ENCODE measurements around the gene EPHB1. TPM values are rescaled to one million over a fixed set of nuclear protein-coding genes. Genes with fewer than 3 reads are reported as not detected.

Gene EPHB1
- total RNA-seq, 1 donor = 0.36 TPM

- Histone ChIP-seq H3K4me3 (ENCODE audit: insufficient read depth, low read length) (no peak overlapping the region), H3K79me2 (ENCODE audit: insufficient read depth, low read length) (no peaks in the 10 kb centered on the region), H3K4me2 (ENCODE audit: insufficient read depth, low read length) (no peak overlapping the region), H3K27ac (ENCODE audit: low read depth, low read length) (no peak overlapping the region), H2AFZ (ENCODE audit: low read length) (no peak overlapping the region), H3K36me3 (ENCODE audit: insufficient read depth, low read length) (no peaks in the 10 kb centered on the region), H3K9me3 (ENCODE audit: low read depth, low read length) (no peaks in the 10 kb centered on the region), H3K27me3 (ENCODE audit: insufficient read depth, low read length) (no peaks in the 10 kb centered on the region), H4K20me1 (ENCODE audit: insufficient read depth, low read length) (no peaks in the 10 kb centered on the region), H3K4me1 (ENCODE audit: insufficient read depth, low read length) (no peaks in the 10 kb centered on the region)
- TF ChIP-seq, protein P1, sequence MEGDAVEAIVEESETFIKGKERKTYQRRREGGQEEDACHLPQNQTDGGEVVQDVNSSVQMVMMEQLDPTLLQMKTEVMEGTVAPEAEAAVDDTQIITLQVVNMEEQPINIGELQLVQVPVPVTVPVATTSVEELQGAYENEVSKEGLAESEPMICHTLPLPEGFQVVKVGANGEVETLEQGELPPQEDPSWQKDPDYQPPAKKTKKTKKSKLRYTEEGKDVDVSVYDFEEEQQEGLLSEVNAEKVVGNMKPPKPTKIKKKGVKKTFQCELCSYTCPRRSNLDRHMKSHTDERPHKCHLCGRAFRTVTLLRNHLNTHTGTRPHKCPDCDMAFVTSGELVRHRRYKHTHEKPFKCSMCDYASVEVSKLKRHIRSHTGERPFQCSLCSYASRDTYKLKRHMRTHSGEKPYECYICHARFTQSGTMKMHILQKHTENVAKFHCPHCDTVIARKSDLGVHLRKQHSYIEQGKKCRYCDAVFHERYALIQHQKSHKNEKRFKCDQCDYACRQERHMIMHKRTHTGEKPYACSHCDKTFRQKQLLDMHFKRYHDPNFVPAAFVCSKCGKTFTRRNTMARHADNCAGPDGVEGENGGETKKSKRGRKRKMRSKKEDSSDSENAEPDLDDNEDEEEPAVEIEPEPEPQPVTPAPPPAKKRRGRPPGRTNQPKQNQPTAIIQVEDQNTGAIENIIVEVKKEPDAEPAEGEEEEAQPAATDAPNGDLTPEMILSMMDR (IDR thresholded peaks at IDR 0.05; ENCODE audit: extremely low read depth, low read depth, low read length) = no peak
- DNase-seq (ENCODE audit: insufficient read length, low spot score, missing footprints) = no peak
Measured at GRCh38 chr3:135197856-135198255, 402.8 kb downstream of the EPHB1 start.

DNA sequence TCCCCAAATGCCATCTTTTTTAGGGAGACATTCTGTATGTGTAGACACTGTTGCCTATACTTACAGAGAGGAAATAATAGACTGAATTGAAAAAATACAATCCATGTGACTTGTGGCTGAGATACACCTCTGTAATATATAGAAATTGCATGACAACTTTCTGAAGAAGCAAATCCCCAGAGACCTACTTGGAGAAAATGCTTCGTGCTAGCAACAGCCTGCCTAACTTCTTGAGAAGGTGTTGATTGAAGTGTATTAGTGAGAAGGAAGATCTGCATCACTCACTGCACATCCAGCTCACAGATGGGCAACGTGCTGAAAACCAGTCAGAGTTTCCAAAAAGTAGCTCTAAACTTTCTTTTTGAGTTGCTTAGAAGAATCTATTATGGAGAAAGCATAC, 404.1 kb downstream of the EPHB1 start:
- H2AFZ ChIP-seq (ENCODE audit: low read length) = no peak overlapping the region
- no peaks in the 10 kb centered on the region for H3K4me1 ChIP-seq (ENCODE audit: insufficient read depth, low read length)
- H3K27me3 ChIP-seq (ENCODE audit: insufficient read depth, low read length) = no peaks in the 10 kb centered on the region
- H3K36me3 ChIP-seq (ENCODE audit: insufficient read depth, low read length) = no peaks in the 10 kb centered on the region
- H4K20me1 ChIP-seq (ENCODE audit: insufficient read depth, low read length) = no peaks in the 10 kb centered on the region
- H3K27ac ChIP-seq (ENCODE audit: low read depth, low read length) = no peak overlapping the region
- DNase-seq (ENCODE audit: insufficient read length, low spot score, missing footprints) = no peak
- no peak overlapping the region for H3K4me2 ChIP-seq (ENCODE audit: insufficient read depth, low read length)
- H3K4me3 ChIP-seq (ENCODE audit: insufficient read depth, low read length) = no peak overlapping the region
- TF ChIP-seq, protein P1 (IDR thresholded peaks at IDR 0.05; ENCODE audit: extremely low read depth, low read depth, low read length) = no peak
- H3K79me2 ChIP-seq (ENCODE audit: insufficient read depth, low read length) = no peaks in the 10 kb centered on the region
- H3K9me3 ChIP-seq (ENCODE audit: low read depth, low read length) = no peaks in the 10 kb centered on the region

GRCh38 chr3:135203026-135203425, 408.0 kb downstream of the EPHB1 start:
- Histone ChIP-seq H3K27ac (ENCODE audit: low read depth, low read length) (no peak overlapping the region), H3K27me3 (ENCODE audit: insufficient read depth, low read length) (no peaks in the 10 kb centered on the region), H3K36me3 (ENCODE audit: insufficient read depth, low read length) (no peaks in the 10 kb centered on the region), H4K20me1 (ENCODE audit: insufficient read depth, low read length) (no peaks in the 10 kb centered on the region), H3K79me2 (ENCODE audit: insufficient read depth, low read length) (no peaks in the 10 kb centered on the region), H3K4me1 (ENCODE audit: insufficient read depth, low read length) (no peaks in the 10 kb centered on the region), H3K4me3 (ENCODE audit: insufficient read depth, low read length) (no peak overlapping the region), H3K9me3 (ENCODE audit: low read depth, low read length) (no peaks in the 10 kb centered on the region), H3K4me2 (ENCODE audit: insufficient read depth, low read length) (no peak overlapping the region), H2AFZ (ENCODE audit: low read length) (no peak overlapping the region)
- no peak for DNase-seq (ENCODE audit: insufficient read length, low spot score, missing footprints)
- TF ChIP-seq, protein P1 (IDR thresholded peaks at IDR 0.05; ENCODE audit: extremely low read depth, low read depth, low read length) = no peak

GRCh38 chr3:135213213-135213612, 418.2 kb downstream of the EPHB1 start:
- DNase-seq (ENCODE audit: insufficient read length, low spot score, missing footprints) = no peak
- no peak overlapping the region for H3K27ac ChIP-seq (ENCODE audit: low read depth, low read length)
- TF ChIP-seq, protein P1 (IDR thresholded peaks at IDR 0.05; ENCODE audit: extremely low read depth, low read depth, low read length) = no peak
- no peak overlapping the region for H3K4me3 ChIP-seq (ENCODE audit: insufficient read depth, low read length)
- H3K36me3 ChIP-seq (ENCODE audit: insufficient read depth, low read length) = no peaks in the 10 kb centered on the region
- H3K9me3 ChIP-seq (ENCODE audit: low read depth, low read length) = no peaks in the 10 kb centered on the region
- H3K4me2 ChIP-seq (ENCODE audit: insufficient read depth, low read length) = no peak overlapping the region
- no peak overlapping the region for H2AFZ ChIP-seq (ENCODE audit: low read length)
- no peaks in the 10 kb centered on the region for H3K27me3 ChIP-seq (ENCODE audit: insufficient read depth, low read length)
- H3K4me1 ChIP-seq (ENCODE audit: insufficient read depth, low read length) = no peaks in the 10 kb centered on the region
- no peaks in the 10 kb centered on the region for H3K79me2 ChIP-seq (ENCODE audit: insufficient read depth, low read length)
- H4K20me1 ChIP-seq (ENCODE audit: insufficient read depth, low read length) = no peaks in the 10 kb centered on the region

Data from osteoblast (primary cell).